ENCODE data around the gene XPO1.
"Not testable (repeated sequence)": the region's sequence is repeated elsewhere in the genome, so short reads cannot be mapped to it uniquely, and the experiment has no call there.

Gene XPO1

GRCh38 chr2:61538200-61538919, at the start of gene XPO1:
Gene XPO1, minus strand, starts transcription at chr2:61538356. Its CDS starts 4,459 bp downstream, at chr2:61533897.
- DNase-seq, result peak; percentile 99

DNA sequence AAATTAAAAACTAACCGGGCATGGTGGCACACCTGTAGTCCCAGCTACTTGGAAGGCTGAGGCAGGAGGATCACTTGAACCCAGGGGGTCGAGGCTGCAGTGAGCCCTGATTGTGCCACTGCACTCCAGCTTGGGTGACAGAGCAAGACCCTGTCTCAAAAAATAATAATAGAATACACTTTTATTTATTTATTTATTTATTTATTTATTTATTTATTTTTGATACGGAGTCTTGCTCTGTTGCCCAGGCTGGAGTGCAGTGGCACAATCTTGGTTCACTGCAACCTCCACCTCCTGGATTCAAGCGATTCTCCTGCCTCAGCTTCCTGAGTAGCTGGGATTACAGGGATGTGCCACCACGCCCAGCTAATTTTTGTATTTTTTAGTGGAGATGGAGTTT, 48.8 kb upstream of the XPO1 start:
- not testable (repeated sequence) for DNase-seq

DNA sequence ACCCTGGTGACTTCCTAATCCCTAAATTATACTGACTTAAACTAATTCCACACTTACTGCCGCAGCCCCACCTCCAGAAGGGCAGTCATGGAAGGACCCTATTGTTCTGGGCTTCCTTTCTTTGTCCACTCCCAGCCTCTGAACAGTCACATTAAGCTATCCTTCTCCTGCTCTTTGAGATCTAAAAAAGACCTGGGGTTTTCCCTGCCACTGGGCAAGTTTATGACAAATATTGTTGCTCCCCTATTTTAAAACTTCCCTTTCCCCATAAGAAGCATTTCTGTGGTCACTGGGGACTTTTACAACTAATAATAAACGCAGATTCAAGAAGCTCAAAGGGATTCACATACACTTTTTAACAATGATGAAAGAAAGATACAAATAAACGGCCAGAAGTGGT, 47.2 kb upstream of the XPO1 start:
- no peak for DNase-seq

DNA sequence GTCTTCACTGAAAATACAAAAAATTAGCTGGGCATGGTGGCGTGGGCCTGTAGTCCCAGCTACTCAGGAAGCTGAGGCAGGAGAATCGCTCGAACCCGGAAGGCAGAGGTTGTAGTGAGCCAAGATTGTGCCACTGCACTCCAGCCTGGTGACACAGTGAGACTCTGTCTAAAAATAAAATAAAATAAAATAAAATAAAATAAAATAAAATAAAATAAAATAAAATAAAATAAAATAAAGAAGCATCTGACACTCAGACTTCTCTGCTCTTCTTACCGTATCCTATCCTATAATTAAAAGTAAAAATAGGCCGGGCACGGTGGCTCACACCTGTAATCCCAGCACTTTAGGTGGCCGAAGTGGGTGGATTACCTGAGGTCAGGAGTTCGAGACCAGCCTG, 46.2 kb upstream of the XPO1 start:
- not testable (repeated sequence) for DNase-seq

GRCh38 chr2:61582165-61582564, 44.0 kb upstream of the XPO1 start:
- no peak for DNase-seq

- no peak for DNase-seq
Measured at GRCh38 chr2:61581716-61582115, 43.6 kb upstream of the XPO1 start.

GRCh38 chr2:61575447-61575859, 37.3 kb upstream of the XPO1 start:
- no peak for DNase-seq

- DNase-seq, result no peak
Measured at GRCh38 chr2:61566566-61566965, 28.4 kb upstream of the XPO1 start.

DNA sequence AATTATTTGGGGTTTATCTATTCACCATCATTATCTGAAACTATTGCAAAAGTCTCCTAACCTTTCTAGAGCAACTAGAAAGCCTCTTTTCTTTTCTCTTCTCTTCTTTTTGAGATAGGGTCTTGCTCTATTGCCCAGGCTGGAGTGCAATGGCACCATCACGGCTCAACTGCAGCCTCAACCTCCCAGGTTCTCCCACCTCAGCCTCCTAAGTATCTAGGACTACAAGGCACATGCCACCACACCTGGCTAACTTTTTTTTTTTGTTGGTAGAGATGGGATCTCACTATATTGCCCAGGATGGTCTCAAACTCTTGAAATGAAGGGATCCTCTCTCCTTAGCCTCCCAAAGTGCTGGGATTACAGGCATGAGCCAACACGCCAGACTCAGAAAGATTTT, 24.5 kb upstream of the XPO1 start:
- DNase-seq, result no peak

- no peak for DNase-seq
Measured at GRCh38 chr2:61558160-61558559, 20.0 kb upstream of the XPO1 start.

- DNase-seq, result no peak
Measured at GRCh38 chr2:61557381-61557780, 19.2 kb upstream of the XPO1 start.

DNA sequence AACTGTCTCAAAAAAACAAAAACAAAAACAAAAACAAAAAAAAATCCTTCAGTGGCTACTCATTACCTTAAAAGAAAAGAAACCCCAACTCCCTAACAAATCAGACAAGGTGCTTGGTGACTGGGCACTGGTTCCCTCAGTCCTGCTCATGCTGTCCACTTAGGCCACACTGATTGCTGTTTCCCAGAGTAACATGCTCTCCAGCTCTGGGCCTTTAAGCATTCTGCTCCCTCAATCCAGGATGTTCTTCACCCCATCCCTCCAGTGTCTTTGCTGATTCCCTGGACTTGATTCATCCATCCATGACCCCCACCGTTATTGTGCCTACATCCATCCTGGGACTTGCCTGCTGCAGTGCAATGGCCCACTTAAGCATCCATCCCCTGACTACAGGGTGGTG, 16.4 kb upstream of the XPO1 start:
- DNase-seq, result no peak

DNA sequence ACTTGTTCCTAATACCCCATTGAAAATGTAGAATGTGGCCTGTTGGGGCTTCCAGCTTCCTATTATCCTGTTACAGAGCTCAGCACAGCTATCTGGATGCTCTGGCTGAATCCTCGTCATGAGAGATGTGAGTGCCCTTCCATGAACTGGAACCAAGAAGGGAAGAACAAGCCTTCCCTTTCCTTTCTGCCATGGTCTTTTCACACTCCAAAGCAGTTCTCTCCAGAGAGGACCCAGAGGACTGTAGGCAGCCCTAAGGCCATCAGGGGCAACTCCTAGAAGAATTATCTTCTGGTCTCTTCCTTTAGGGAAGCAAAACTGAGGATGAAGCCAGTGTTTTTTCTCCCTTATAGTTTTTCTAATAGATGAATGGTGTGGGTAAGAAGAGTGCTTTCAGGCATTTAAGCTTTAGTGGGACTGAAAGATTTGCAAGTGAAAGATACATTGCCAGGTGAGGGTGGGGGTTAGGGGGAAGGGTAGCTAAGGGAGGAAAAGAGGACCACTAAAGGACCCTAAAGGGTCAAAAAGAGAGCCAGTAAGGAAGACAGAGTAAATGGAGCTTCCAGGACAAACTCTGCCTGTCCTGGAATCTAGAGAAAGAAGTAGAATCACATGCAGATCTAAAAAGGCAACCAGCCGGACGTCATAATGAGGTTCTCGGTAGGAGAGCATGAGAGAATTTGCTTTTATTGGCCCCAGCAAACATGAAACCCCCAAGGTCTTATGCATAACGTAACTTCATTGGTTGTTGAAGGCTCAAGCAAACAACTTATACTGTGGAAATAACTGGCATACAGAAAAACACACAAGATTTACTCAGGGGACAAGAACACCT, 12.4 kb upstream of the XPO1 start:
- DNase-seq, result no peak

- DNase-seq, result no peak
Measured at GRCh38 chr2:61549546-61549945, 11.4 kb upstream of the XPO1 start.

DNA sequence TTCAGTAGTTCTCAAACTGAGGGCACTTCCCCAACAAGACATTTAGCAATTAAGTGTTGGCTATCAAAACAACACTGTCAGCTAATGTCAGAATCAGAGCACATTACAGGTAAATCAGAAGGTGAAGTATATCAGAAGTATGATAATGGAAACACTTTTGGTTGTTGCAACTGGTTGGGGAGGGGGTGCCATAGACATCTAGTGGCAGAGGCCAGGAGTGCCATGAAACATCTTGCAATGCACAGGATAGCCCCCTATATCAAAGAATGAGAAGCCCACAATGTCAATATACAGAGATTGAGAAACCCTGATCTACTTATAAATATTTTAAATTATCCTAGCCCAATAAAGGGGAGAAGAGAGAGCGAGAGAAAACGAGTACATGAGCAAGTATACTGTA, 4.9 kb upstream of the XPO1 start:
- no peak for DNase-seq

DNA sequence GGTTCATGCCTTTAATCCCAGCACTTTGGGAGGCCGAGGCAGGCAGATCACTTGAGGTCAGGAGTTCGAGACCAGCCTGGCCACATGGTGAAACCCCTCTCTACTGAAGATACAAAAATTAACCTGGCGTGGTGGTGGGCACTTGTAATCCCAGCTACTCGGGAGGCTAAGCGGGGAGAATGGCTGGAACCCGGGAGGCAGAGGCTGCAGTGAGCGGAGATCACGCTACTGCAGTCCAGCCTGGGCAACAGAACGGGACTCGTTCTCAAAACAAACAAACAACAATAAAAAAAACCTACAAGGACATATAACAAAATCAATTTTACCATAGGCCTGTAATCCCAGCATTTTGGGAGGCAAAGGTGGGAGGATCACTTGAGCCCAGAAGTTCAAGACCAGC, 2.0 kb upstream of the XPO1 start:
- not testable (repeated sequence) for DNase-seq

- peak; percentile 23 for DNase-seq
Measured at GRCh38 chr2:61538920-61539520, 864 bp upstream of the XPO1 start.

DNA sequence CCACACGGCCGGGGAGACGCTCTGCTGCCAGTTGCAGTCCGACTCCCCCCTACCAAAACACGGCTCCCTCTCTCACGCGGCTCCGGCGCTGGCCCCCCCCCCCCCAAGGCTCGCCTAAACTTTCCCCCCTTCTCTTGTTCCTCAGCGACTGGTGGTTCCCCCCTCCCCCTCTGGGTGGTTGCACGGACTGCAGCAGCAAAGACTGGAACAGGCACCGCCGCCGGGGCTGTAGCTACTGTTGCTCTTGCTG, 281 bp downstream of the XPO1 start:
- no peak for DNase-seq

GRCh38 chr2:61537277-61537949, 743 bp downstream of the XPO1 start:
- DNase-seq, result peak; percentile 36

DNA sequence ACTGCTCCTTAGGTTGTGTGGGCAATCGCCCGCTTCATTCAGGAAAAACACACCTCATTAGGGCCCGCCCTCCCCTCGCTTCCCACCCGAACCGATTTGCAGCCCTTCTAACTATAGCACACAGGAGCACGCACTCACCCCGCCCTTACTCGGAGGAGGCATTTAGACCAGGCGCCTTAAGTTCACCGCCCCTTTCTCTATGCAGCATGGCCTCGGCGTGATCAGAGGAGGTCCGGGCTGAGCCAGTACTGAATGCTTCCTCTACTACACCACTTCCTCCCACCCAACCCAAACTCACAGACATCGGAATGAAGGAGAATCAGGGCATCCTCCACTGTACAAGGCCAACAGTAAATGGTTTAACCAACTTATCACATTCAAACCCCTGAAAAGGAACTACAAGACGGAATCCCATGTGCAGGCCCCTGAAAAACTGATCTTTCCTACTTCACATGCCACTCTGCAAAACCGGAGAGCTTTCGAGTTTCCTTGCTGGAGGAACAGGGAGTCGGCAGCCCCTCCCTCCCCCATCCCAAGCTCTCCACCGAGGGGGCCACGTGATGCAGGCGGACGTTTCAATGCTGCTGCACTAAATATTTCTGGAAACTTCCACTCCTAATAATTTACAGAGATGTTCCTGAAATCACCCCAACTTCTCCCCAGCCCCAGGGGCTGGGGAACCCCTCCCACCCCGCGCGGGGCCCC, 1.4 kb downstream of the XPO1 start:
- peak; percentile 87 for DNase-seq

GRCh38 chr2:61536180-61536571, 2.0 kb downstream of the XPO1 start:
- no peak for DNase-seq

GRCh38 chr2:61535449-61535848, 2.7 kb downstream of the XPO1 start:
- no peak for DNase-seq

- DNase-seq, result no peak
Measured at GRCh38 chr2:61534926-61535325, 3.2 kb downstream of the XPO1 start.

Measured in NCI-H2029 (cell line).